ENCODE results near the gene AATK.

- TF ChIP-seq POLR2A (IDR thresholded peaks at IDR 0.05; ENCODE audit: low read length) (no peak), GATA1 (IDR thresholded peaks at IDR 0.05; ENCODE audit: low read depth, low read length) (no peak)
Measured at GRCh38 chr17:81200201-81200600, 34.2 kb upstream of the AATK start.
